ENCODE data around the gene RAB22A. TPM values are rescaled to one million over a fixed set of nuclear protein-coding genes. Genes with fewer than 3 reads are reported as not detected.

The RAB22A gene
- total RNA-seq, 1 experiment from 2014 or later = 3.8 TPM

- peaks cover 10% of the 10 kb centered on the region for H3K36me3 ChIP-seq (replicated peaks; ENCODE audit: control insufficient read depth, insufficient read depth, low read length)
Measured at GRCh38 chr20:58312836-58313235, 3.3 kb downstream of the RAB22A start.

GRCh38 chr20:58313396-58313795 lies 3.9 kb downstream of the RAB22A start:
- DNase-seq = no peak
- peaks cover 10% of the 10 kb centered on the region for H3K36me3 ChIP-seq (replicated peaks; ENCODE audit: control insufficient read depth, insufficient read depth, low read length)
- no peak overlapping the region for H3K4me3 ChIP-seq (ENCODE audit: insufficient read depth, low read depth, low read length)
- no peaks in the 10 kb centered on the region for H3K27me3 ChIP-seq (ENCODE audit: control insufficient read depth, insufficient read depth, low read length)

More at GRCh38 chr20:58312836-58313235, 3.3 kb downstream of the RAB22A start:
- H3K4me3 ChIP-seq (ENCODE audit: insufficient read depth, low read depth, low read length) = no peak overlapping the region
- no peaks in the 10 kb centered on the region for H3K27me3 ChIP-seq (ENCODE audit: control insufficient read depth, insufficient read depth, low read length)
- no peak for DNase-seq

DNA sequence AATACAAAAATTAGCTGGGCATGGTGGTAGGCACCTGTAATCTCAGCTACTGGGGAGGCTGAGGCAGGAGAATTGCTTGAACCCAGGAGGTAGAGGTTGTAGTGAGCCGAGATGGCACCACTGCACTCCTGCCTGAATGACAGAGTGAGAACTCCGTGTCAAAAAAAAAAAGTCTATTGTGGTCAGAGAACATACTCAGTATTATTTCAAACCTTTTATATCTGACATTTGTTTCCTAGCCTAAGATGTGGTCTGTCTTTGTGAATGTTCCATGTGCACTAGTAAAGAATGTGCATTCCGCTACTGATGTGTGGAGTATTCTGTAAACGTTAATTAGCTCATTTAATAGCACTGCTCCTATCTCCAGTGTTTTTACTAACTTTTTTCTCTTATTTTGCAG lies 11.7 kb downstream of the RAB22A start:
- Histone ChIP-seq H3K36me3 (replicated peaks; ENCODE audit: control insufficient read depth, insufficient read depth, low read length) (0 out of 2 replicates have a peak, but pooled peaks cover 1% of the 10 kb centered on the region), H3K4me3 (ENCODE audit: insufficient read depth, low read depth, low read length) (no peak overlapping the region), H3K27me3 (ENCODE audit: control insufficient read depth, insufficient read depth, low read length) (no peaks in the 10 kb centered on the region)
- DNase-seq = no peak

GRCh38 chr20:58322083-58322482 lies 12.6 kb downstream of the RAB22A start:
- Histone ChIP-seq H3K4me3 (ENCODE audit: insufficient read depth, low read depth, low read length) (no peak overlapping the region), H3K27me3 (ENCODE audit: control insufficient read depth, insufficient read depth, low read length) (no peaks in the 10 kb centered on the region), H3K36me3 (replicated peaks; ENCODE audit: control insufficient read depth, insufficient read depth, low read length) (no peaks in the 10 kb centered on the region)
- DNase-seq = no peak

GRCh38 chr20:58325912-58326311 lies 16.4 kb downstream of the RAB22A start:
- H3K36me3 ChIP-seq (replicated peaks; ENCODE audit: control insufficient read depth, insufficient read depth, low read length) = no peaks in the 10 kb centered on the region
- no peaks in the 10 kb centered on the region for H3K27me3 ChIP-seq (ENCODE audit: control insufficient read depth, insufficient read depth, low read length)
- no peak overlapping the region for H3K4me3 ChIP-seq (ENCODE audit: insufficient read depth, low read depth, low read length)
- no peak for DNase-seq

- H3K4me3 ChIP-seq (ENCODE audit: insufficient read depth, low read depth, low read length) = no peak overlapping the region
- DNase-seq = no peak
- H3K36me3 ChIP-seq (replicated peaks; ENCODE audit: control insufficient read depth, insufficient read depth, low read length) = no peaks in the 10 kb centered on the region
- no peaks in the 10 kb centered on the region for H3K27me3 ChIP-seq (ENCODE audit: control insufficient read depth, insufficient read depth, low read length)
Measured at GRCh38 chr20:58327211-58327610, 17.7 kb downstream of the RAB22A start.

GRCh38 chr20:58328836-58329235 lies 19.3 kb downstream of the RAB22A start:
- Histone ChIP-seq H3K36me3 (replicated peaks; ENCODE audit: control insufficient read depth, insufficient read depth, low read length) (no peaks in the 10 kb centered on the region), H3K27me3 (ENCODE audit: control insufficient read depth, insufficient read depth, low read length) (no peaks in the 10 kb centered on the region), H3K4me3 (ENCODE audit: insufficient read depth, low read depth, low read length) (no peak overlapping the region)
- DNase-seq = no peak

DNA sequence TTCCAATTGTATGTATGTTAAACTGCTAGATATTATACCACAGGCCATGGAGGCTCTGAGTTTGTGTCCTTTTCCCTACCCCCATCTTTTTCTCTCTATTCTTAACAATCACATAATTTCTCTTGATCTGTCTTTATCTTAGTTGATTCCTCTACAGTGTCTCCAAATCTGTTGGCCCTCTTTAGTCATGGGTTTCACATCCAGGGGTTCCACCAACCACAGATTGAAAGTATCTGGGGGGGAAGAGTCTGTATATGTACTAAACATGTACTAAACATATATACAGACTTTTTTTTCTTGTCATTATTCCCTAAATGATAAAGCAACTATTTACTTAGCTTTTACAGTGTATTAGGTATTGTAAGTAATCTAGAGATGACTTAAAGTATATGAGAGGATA lies 20.2 kb downstream of the RAB22A start:
- DNase-seq = no peak
- H3K36me3 ChIP-seq (replicated peaks; ENCODE audit: control insufficient read depth, insufficient read depth, low read length) = no peaks in the 10 kb centered on the region
- H3K4me3 ChIP-seq (ENCODE audit: insufficient read depth, low read depth, low read length) = no peak overlapping the region
- H3K27me3 ChIP-seq (ENCODE audit: control insufficient read depth, insufficient read depth, low read length) = no peaks in the 10 kb centered on the region

GRCh38 chr20:58330249-58330648 lies 20.7 kb downstream of the RAB22A start:
- H3K36me3 ChIP-seq (replicated peaks; ENCODE audit: control insufficient read depth, insufficient read depth, low read length) = no peaks in the 10 kb centered on the region
- DNase-seq = no peak
- no peak overlapping the region for H3K4me3 ChIP-seq (ENCODE audit: insufficient read depth, low read depth, low read length)
- H3K27me3 ChIP-seq (ENCODE audit: control insufficient read depth, insufficient read depth, low read length) = no peaks in the 10 kb centered on the region

GRCh38 chr20:58330687-58331086 lies 21.2 kb downstream of the RAB22A start:
- Histone ChIP-seq H3K27me3 (ENCODE audit: control insufficient read depth, insufficient read depth, low read length) (no peaks in the 10 kb centered on the region), H3K4me3 (ENCODE audit: insufficient read depth, low read depth, low read length) (no peak overlapping the region), H3K36me3 (replicated peaks; ENCODE audit: control insufficient read depth, insufficient read depth, low read length) (no peaks in the 10 kb centered on the region)
- DNase-seq = no peak

GRCh38 chr20:58331961-58332551 lies 22.5 kb downstream of the RAB22A start:
- no peak for DNase-seq
- H3K27me3 ChIP-seq (ENCODE audit: control insufficient read depth, insufficient read depth, low read length) = no peaks in the 10 kb centered on the region
- H3K4me3 ChIP-seq (ENCODE audit: insufficient read depth, low read depth, low read length) = no peak overlapping the region
- no peaks in the 10 kb centered on the region for H3K36me3 ChIP-seq (replicated peaks; ENCODE audit: control insufficient read depth, insufficient read depth, low read length)

- Histone ChIP-seq H3K27me3 (ENCODE audit: control insufficient read depth, insufficient read depth, low read length) (no peaks in the 10 kb centered on the region), H3K4me3 (ENCODE audit: insufficient read depth, low read depth, low read length) (no peak overlapping the region), H3K36me3 (replicated peaks; ENCODE audit: control insufficient read depth, insufficient read depth, low read length) (no peaks in the 10 kb centered on the region)
- DNase-seq = no peak
Measured at GRCh38 chr20:58339741-58340140, 30.2 kb downstream of the RAB22A start.

DNA sequence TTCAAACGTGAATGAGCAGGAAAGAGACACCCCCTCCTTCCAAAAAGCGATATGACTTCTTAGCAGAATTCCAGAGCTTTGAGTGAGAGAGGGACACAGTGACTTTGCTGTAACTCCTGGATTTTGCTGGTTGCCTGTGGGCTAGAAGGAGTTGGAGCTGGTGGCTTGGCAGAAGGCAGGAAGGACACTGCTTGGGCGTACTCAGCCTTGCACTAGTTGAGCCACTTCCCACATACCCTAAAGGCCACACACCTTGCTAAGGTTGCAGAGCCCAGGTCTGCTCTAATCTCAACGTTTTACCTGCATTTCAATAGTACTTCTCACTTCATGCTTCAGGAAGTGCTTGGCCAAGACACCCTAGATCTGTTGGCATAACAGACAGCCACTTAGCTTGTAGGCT lies 30.6 kb downstream of the RAB22A start:
- Histone ChIP-seq H3K27me3 (ENCODE audit: control insufficient read depth, insufficient read depth, low read length) (no peaks in the 10 kb centered on the region), H3K36me3 (replicated peaks; ENCODE audit: control insufficient read depth, insufficient read depth, low read length) (no peaks in the 10 kb centered on the region), H3K4me3 (ENCODE audit: insufficient read depth, low read depth, low read length) (no peak overlapping the region)
- DNase-seq = no peak

DNA sequence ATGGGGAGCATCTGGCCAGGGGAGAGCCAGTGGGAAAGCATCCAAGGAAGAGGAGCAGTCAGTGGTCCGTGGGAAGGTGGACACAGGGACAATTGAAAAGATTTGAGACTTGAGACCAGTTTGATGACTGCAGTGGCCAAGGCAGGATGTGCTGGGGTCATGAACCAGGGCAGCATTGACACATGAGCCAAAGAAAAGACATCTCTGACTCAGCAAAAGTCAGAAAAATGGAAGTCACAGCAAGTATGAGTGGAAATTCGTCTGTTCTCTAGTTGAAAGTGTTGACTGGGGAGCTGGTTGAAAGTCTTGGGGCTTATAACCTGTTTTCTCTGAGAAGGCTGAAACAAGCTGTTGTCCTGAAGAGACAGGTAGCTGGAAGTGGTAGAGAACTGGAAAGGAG lies 31.3 kb downstream of the RAB22A start:
- Histone ChIP-seq H3K27me3 (ENCODE audit: control insufficient read depth, insufficient read depth, low read length) (no peaks in the 10 kb centered on the region), H3K36me3 (replicated peaks; ENCODE audit: control insufficient read depth, insufficient read depth, low read length) (peaks cover 3% of the 10 kb centered on the region), H3K4me3 (ENCODE audit: insufficient read depth, low read depth, low read length) (no peak overlapping the region)
- no peak for DNase-seq

DNA sequence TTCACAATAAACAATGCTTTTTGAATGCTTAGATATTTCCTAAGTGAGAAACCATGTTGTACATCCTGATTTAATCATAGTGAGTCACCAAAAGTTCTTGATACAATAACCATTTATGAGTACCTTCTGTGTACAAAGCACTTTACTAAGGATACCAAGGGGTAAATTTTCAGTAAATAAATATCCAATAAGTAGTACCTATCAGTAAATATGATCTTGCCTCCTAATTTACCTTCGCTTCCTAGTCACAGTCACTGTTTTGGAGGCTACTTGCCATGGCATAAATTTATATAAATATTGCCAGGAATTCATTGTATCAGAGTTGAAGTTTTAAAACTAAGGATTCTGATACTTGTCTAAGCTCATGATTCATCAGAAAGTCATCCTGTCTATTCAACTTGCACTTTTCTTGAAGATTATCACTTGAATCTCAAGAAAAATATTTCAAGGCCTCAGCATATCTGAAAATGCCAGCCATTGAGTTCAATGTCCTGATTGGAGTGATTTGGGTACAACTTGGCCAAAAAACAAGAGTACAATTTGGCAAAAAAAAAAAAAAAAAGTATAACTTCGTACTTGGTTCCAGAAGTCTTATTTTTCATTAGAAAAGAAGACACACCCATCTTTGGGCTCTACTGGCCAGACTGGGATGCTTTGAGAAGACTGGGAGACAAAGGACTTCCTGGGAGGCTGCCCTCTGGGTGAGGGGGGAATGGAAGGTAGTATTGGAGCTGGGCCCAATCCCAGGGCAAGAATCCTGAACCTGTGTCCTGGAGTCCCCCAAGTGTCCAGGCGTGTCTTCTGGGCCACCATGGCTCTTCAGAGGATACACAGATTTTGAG lies 32.8 kb downstream of the RAB22A start:
- H3K36me3 ChIP-seq (replicated peaks; ENCODE audit: control insufficient read depth, insufficient read depth, low read length) = peaks cover 4% of the 10 kb centered on the region
- DNase-seq = no peak
- no peak overlapping the region for H3K4me3 ChIP-seq (ENCODE audit: insufficient read depth, low read depth, low read length)
- H3K27me3 ChIP-seq (ENCODE audit: control insufficient read depth, insufficient read depth, low read length) = no peaks in the 10 kb centered on the region
